A549 (cell line): Measurements from ENCODE around the gene ACRBP. TPM values are rescaled to one million over a fixed set of nuclear protein-coding genes. Genes with fewer than 3 reads are reported as not detected.

Experiments used
- ATAC-seq, 2 experiments: fragments of 200-7000 bp in 1 of 2; fragments of >200 bp in 1 of 2; cut with Nextera tagmentation in 1 of 2; cut with Tn5 transposase in 1 of 2; 3 replicates each; pipeline versions ENCODE4 v1.8.0 to v1.9.1; 2018 to 2020; ENCODE audit warnings: mild to moderate bottlenecking in 1 of 2, moderate library complexity in 1 of 2
- CTCF ChIA-PET: fragments of 300-600 bp; sonication (Branson Sonifier 250); formaldehyde crosslinking; extraction: SDS; loops from one replicate; lab custom pipeline; 2021; ENCODE audit warnings: antibody characterized with exemption, inconsistent platforms; lab: Yijun Ruan, JAX
- POLR2A ChIA-PET: fragments of 350-600 bp; formaldehyde crosslinking; extraction: SDS; loops from one replicate; lab custom pipeline; 2021; ENCODE audit warnings: antibody characterized with exemption, inconsistent platforms; lab: Yijun Ruan, JAX
- DNase-seq, 2 experiments: peaks; one replicate each; pipeline versions ENCODE4 v3.0.0 to v3.0.0-alpha.2; 2011 to 2016; ENCODE audit warnings: low read depth in 1 of 2, low spot score in 1 of 2
- FAIRE-seq: peaks from 2 replicates; lab custom pipeline; 2011; peaks lifted over from hg19 to GRCh38; lab: Jason Lieb, UNC
- H3K27ac ChIP-seq, 2 experiments: fragments of >200 bp; sonication (Bioruptor Twin); formaldehyde crosslinking; 3 replicates each; pipeline ENCODE4 v1.5.1; 2016 to 2017
- H3K4me1 ChIP-seq: fragments of >200 bp; sonication (Bioruptor Twin); formaldehyde crosslinking; 3 replicates; pipeline ENCODE4 v1.6.1; 2016
- H3K4me2 ChIP-seq: fragments of >200 bp; sonication (Bioruptor Twin); formaldehyde crosslinking; 3 replicates; pipeline ENCODE4 v1.6.1; 2016
- H3K4me3 ChIP-seq: fragments of >200 bp; sonication (Bioruptor Twin); formaldehyde crosslinking; 3 replicates; pipeline ENCODE4 v1.5.1; 2016
- H3K9me3 ChIP-seq: fragments of >200 bp; sonication (Bioruptor Twin); formaldehyde crosslinking; 3 replicates; pipeline ENCODE4 v1.6.1; 2016
- CBX8 ChIP-seq: fragments of 200-600 bp; sonication (generic); IDR thresholded peaks from 2 replicates; pipeline ENCODE4 v1.6.1; 2016
- CEBPB ChIP-seq, 2 experiments: fragments of >200 bp in 1 of 2; sonication (Bioruptor Twin) in 1 of 2; formaldehyde crosslinking in 1 of 2; IDR thresholded peaks; 2 replicates each; pipeline ENCODE4 v1.6.1; 2012 to 2016
- EHMT2 ChIP-seq: fragments of 200-600 bp; sonication (generic); IDR thresholded peaks from 2 replicates; pipeline ENCODE4 v1.6.1; 2016; ENCODE audit warnings: antibody characterized with exemption, low read depth, mild to moderate bottlenecking, moderate library complexity
- FOSB ChIP-seq: fragments of 250-450 bp; sonication (Bioruptor Pico); IDR thresholded peaks from 2 replicates; pipeline ENCODE4 v1.5.0; 2020; ENCODE audit warnings: mild to moderate bottlenecking, moderate library complexity
- HEYL ChIP-seq: fragments of 250-450 bp; sonication (Bioruptor Pico); IDR thresholded peaks from 2 replicates; pipeline ENCODE4 v1.8.0; 2021; ENCODE audit warnings: mild to moderate bottlenecking, moderate library complexity
- HMGXB4 ChIP-seq: fragments of 250-450 bp; sonication (Bioruptor Pico); IDR thresholded peaks from 2 replicates; pipeline ENCODE4 v1.5.0; 2021; ENCODE audit warnings: mild to moderate bottlenecking, moderate library complexity, borderline replicate concordance
- HOXB13 ChIP-seq: fragments of 250-450 bp; sonication (Bioruptor Pico); IDR thresholded peaks from 2 replicates; pipeline ENCODE4 v1.5.0; 2020; ENCODE audit warnings: low read depth, mild to moderate bottlenecking, moderate library complexity
- HOXB5 ChIP-seq: fragments of 250-450 bp; sonication (Bioruptor Pico); IDR thresholded peaks from 2 replicates; pipeline ENCODE4 v1.5.0; 2020; ENCODE audit warnings: mild to moderate bottlenecking, moderate library complexity
- MAFK ChIP-seq: fragments of 450-650 bp; IDR thresholded peaks from 2 replicates; pipeline ENCODE4 v1.6.1; 2014; ENCODE audit not compliant: partially characterized antibody
- MYC ChIP-seq: IDR thresholded peaks from 2 replicates; pipeline ENCODE4 v1.6.1; 2012; ENCODE audit warnings: mild to moderate bottlenecking, inconsistent platforms, low read length, improper control_type of control experiment, borderline replicate concordance
- PHF8 ChIP-seq: fragments of 200-600 bp; sonication (generic); IDR thresholded peaks from 2 replicates; pipeline ENCODE4 v1.6.1; 2016; ENCODE audit warnings: low read depth, mild to moderate bottlenecking, antibody characterized with exemption, moderate library complexity, borderline replicate concordance
- RCOR1 ChIP-seq: fragments of 150-350 bp; IDR thresholded peaks from 2 replicates; pipeline ENCODE4 v1.6.1; 2014; ENCODE audit warnings: antibody characterized with exemption, low read length, low read depth
- SMC3 ChIP-seq: fragments of >200 bp; sonication (Bioruptor Twin); formaldehyde crosslinking; IDR thresholded peaks from 3 replicates; pipeline ENCODE4 v1.6.1; 2018; ENCODE audit warnings: inconsistent platforms
- TFCP2L1 ChIP-seq: fragments of 250-450 bp; sonication (Bioruptor Pico); IDR thresholded peaks from 2 replicates; pipeline ENCODE4 v1.5.0; 2021; ENCODE audit warnings: mild to moderate bottlenecking
- USF2 ChIP-seq: fragments of 450-650 bp; IDR thresholded peaks from 2 replicates; pipeline ENCODE4 v1.6.1; 2014; ENCODE audit warnings: antibody characterized with exemption
- ZFP36 ChIP-seq: fragments of 450-650 bp; IDR thresholded peaks from 2 replicates; pipeline ENCODE4 v1.6.1; 2014; ENCODE audit warnings: borderline replicate concordance; ENCODE audit not compliant: partially characterized antibody
- ZSCAN20 ChIP-seq: fragments of 250-450 bp; sonication (Bioruptor Pico); IDR thresholded peaks from 2 replicates; pipeline ENCODE4 v1.8.0; 2022; ENCODE audit warnings: mild to moderate bottlenecking, moderate library complexity
- WGBS: methylation state at CpG from one replicate; pipeline ENCODE4 v1.1.6; 2017; ENCODE audit errors: missing lambda C conversion rate; 5-methylcytosine and 5-hydroxymethylcytosine counted together
- polyA plus RNA-seq, 4 experiments: library from polyadenylated mRNA; depleted of rRNA in 3 of 4; stranded (reverse); fragments of >200 nt; fragmentation: RNase III in 1 of 4; extraction: RNeasy Plus Mini Kit Qiagen cat#74134 plus additional on column Dnase treatment in 1 of 4; gene quantifications; 2 replicates in 3 of 4; 3 replicates in 1 of 4; pipeline ENCODE4 v1.2.3, GENCODE V29; 2011 to 2017
- TF ChIP-seq, protein P1 (sequence below): fragments of 200-600 bp; sonication (generic); IDR thresholded peaks from 2 replicates; pipeline ENCODE4 v1.6.1; 2016; ENCODE audit warnings: antibody characterized with exemption, mild to moderate bottlenecking, moderate library complexity

Gene ACRBP
- polyA plus RNA-seq, 2 of the 4 experiments (the other 2 are of a cell fraction) = 0.34 to 0.70 TPM

- no peak for TF ChIP-seq USF2
Observed at GRCh38 chr12:6632026-6632983, 14.9 kb downstream of the ACRBP start (continued).

- POLR2A ChIA-PET = no interaction called here
- WGBS = 77% methylated on average over 3 of the region's 3 CpGs
- H3K4me3 ChIP-seq = no peak overlapping the region
- ATAC-seq (no peak), FAIRE-seq (no peak), DNase-seq (no peak)
- H3K27ac ChIP-seq = no peak overlapping the region
- H3K4me2 ChIP-seq = no peak overlapping the region
- CTCF ChIA-PET = interaction anchor here (0.7 to 1.5 kb wide), 3 partner anchors 24 to 511 kb away, joined by 3 to 4 read pairs (median 3); no protein-coding TSS in a partner anchor
- peaks cover 26% of the 10 kb centered on the region for H3K4me1 ChIP-seq
- TF ChIP-seq HMGXB4 (CRISPR knock-in tag) (no peak), RCOR1 (no peak), HOXB5 (no peak), ZSCAN20 (no peak), CEBPB (IDR thresholded peaks at IDR 0.05) (no peak), FOSB (CRISPR knock-in tag) (no peak), ZFP36 (no peak), HOXB13 (CRISPR knock-in tag) (no peak), EHMT2 (no peak), HEYL (no peak), TFCP2L1 (CRISPR knock-in tag) (no peak), PHF8 (no peak), MAFK (no peak), CBX8 (no peak), MYC (no peak), SMC3 (no peak)
- TF ChIP-seq, protein P1, sequence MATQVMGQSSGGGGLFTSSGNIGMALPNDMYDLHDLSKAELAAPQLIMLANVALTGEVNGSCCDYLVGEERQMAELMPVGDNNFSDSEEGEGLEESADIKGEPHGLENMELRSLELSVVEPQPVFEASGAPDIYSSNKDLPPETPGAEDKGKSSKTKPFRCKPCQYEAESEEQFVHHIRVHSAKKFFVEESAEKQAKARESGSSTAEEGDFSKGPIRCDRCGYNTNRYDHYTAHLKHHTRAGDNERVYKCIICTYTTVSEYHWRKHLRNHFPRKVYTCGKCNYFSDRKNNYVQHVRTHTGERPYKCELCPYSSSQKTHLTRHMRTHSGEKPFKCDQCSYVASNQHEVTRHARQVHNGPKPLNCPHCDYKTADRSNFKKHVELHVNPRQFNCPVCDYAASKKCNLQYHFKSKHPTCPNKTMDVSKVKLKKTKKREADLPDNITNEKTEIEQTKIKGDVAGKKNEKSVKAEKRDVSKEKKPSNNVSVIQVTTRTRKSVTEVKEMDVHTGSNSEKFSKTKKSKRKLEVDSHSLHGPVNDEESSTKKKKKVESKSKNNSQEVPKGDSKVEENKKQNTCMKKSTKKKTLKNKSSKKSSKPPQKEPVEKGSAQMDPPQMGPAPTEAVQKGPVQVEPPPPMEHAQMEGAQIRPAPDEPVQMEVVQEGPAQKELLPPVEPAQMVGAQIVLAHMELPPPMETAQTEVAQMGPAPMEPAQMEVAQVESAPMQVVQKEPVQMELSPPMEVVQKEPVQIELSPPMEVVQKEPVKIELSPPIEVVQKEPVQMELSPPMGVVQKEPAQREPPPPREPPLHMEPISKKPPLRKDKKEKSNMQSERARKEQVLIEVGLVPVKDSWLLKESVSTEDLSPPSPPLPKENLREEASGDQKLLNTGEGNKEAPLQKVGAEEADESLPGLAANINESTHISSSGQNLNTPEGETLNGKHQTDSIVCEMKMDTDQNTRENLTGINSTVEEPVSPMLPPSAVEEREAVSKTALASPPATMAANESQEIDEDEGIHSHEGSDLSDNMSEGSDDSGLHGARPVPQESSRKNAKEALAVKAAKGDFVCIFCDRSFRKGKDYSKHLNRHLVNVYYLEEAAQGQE = no peak
- no peaks in the 10 kb centered on the region for H3K9me3 ChIP-seq
Observed at GRCh38 chr12:6631549-6631961, 15.7 kb downstream of the ACRBP start.
